GM19372 (cell line): ENCODE data around the gene NME7.
A peak's percentile ranks its signal among the peaks of the same experiment; 100 is the strongest.
"Not testable (repeated sequence)": the region's sequence is repeated elsewhere in the genome, so short reads cannot be mapped to it uniquely, and the experiment has no call there.

ENCODE experiments used
- ATAC-seq: cut with Tn5 transposase; IDR thresholded peaks from one replicate; pipeline ENCODE4 v1.9.1; 2021; ENCODE audit warnings: mild to moderate bottlenecking, low read depth, moderate library complexity; ENCODE audit not compliant: unreplicated experiment

The NME7 gene

DNA sequence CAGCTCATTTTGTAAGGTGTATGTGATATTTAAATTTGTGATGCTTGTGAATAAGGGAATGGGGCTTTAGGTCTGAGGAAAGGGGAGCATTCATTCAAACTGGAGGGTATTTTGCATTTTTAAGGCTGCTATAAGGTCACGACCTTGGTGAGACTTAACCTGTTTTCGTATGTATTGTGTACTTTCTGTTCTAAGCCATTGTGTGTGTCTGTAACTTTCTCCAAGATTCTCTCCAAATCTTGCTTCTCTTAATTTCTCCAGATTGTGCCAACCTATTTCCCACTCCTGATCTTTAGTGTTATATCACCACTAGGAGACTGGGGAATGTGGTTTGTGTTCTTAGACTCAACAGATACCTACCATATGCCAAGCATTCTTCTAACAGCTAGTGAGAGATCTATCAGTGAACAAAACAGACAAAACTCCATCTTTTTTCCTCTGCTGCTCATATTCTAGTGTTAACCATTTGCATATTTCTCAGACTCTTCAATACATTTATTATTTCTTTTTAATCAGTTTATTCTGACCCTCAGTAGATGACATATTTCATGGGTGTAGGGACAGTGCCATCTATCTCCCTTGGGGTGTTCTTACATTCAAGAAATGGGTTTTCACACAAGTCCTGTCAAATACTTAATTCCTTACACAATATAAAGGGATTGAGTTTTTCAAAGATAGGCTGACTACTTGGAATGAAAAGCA is 233.6 kb downstream of the NME7 start:
- no peak for ATAC-seq

DNA sequence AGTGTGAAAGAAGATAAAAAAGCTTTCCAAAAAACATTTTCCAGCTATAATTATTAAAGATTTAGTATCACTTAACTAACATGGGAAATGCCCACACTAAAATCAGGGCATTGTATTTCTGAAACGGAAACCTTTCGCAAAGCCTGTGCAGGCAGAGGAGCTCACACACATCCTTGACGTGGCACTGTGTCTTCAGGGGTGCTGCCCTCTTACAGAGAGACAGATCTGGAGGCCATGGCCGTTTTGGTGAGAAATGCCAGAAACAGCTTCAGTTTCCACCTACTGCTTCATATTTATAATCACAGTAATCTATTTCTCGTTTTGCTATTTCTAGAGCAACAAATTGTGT is 234.4 kb downstream of the NME7 start:
- no peak for ATAC-seq

DNA sequence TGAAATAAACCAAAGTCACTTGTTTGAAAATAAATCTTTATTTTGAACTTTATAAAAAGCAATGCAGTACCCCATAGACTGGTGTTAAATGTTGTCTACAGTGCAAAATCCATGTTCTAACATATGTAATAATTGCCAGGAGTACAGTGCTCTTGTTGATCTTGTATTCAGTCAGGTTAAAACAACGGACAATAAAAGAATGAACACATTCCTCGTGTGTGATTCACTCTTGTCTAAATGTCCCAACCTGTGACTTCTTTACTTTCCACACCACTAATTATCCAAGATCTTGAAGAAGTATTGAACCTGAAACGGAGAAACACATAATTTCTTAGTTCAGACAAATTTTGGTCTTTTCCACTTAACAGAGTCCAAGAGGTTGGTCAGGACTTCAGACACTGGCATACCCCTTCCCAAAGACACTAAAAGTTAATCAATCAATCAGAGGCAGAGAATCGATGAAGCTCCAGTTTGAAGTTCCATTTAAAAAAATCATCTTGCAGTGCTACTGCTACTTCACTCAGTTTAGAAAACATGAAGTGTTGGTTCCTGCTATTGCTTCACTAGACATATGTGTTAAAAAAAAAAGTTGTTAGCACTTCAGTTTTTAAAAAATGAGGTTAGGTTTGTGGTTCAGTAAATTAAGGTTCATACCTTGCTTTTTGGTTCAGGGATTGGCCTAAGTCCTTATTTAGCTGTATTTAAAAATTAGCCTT is 234.9 kb downstream of the NME7 start:
- no peak for ATAC-seq

DNA sequence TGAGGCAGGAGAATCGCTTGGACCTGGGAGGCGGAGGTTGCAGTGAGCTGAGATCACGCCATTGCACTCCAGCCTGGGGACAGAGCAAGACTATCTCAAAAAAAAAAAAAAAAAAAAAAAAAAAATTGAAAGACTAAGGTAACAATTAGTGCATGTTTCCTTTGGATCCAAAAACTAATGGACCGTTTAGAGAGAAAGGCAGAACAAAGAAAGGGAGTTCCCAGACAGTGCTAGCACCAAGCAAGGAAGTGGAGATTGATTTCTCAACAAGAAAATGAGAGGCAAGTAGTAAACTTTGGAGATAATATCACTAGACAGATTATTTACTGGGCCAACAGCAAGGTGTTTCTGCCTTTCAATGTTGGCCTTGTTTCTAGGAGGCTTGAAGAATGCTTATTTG is 236.9 kb downstream of the NME7 start:
- no peak for ATAC-seq

DNA sequence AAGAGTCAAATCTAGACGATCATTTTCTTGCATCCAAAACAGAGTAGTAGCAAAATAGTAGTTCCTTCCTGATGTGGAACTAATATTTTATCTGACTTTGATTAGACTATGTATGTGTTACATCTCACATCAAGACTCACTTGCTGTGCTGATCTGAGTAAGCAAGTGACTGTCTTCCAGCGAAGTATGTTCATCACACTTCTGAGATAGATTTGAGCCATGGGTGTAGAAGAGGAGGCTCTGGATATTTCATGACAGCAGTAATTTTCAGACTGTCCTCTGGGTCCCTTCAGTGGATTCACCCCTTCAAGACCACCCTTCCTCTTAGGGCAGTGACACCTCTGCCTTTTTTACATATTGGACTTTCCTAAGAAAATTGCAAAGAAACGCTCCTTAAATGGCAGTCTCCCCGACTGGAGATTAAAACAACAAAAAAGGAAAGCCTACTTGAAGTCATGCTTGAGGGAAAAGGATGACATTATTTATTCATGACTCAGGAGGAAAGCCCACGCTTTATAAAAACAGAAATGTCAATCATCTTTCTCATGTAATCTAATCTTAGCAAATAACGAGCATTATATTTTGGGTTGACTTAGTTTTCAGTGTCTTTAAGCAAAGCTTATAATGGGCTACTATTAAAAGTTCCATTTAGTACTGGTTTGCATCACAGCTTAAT is 238.3 kb downstream of the NME7 start:
- no peak for ATAC-seq

DNA sequence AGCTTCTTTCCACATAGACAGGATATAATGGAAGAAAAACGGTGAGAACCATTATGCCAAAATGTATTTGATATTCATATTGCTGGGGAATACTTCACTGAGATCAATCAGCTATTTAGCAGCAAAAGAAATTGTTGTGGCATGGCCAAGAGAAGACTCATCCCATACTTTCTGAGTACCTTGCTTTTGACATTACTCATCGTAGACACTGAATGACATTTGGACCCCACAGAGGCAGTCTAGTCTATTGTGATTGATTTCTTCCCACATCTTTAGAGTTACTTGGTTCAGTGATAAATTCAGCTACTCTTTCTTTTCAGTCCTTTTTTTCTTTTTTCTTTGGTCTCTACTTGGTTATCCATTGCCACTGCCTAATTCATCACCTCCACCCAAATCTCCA is 239.0 kb downstream of the NME7 start:
- ATAC-seq = no peak

DNA sequence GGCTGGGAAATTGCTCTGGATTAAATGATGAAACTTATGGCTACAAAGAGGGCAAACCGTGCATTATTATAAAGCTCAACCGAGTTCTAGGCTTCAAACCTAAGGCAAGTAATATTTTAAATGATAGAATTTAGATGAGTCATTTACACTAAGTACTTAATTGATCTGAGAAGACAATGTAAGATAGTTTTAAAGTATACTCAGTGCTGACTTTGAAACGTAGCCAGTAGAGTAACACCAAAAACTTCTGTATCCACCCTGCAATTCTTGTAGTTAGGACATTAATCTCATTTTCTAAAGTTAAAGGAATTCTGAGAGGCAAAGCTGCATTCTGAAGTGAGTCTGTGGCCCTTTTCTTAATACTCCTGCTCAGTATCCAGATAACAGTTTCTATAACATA is 240.3 kb downstream of the NME7 start:
- no peak for ATAC-seq

DNA sequence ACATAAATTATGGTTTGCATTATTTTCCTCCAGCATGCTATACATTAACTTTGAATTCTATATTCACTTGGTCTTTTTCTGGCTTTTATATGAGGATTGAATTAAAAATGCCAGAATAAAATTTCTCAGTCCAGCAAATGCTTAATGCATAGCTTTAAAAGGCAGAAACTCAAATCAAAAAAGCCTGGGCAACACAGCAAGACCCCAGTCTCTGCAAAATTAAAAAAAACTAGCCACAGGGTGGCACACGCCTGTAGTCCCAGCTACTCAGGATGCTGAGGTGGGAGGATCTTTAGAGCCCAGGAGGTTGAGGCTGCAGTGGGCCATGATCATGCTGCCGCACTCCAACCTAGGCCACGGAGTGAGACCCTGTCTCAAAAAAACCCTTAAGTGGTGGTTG is 241.3 kb downstream of the NME7 start:
- ATAC-seq = no peak

DNA sequence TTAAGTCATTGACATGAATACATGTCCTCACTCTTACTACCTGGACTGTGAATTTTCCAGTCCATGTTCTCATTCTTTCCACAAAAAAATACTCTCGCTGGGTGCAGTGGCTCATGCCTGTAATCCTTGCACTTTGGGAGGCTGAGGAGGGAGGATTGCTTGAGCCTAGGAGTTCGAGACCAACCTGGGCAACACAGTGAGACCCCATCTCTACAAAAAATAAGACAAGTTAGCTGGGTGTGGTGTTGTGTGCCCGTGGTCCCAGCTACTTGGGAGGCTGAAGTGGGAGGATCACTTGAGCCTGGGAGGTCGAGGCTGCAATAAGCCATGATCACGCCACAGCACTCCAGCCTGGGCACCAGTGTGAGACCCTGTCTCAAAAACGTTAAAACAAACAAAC is 242.0 kb downstream of the NME7 start:
- not testable (repeated sequence) for ATAC-seq

DNA sequence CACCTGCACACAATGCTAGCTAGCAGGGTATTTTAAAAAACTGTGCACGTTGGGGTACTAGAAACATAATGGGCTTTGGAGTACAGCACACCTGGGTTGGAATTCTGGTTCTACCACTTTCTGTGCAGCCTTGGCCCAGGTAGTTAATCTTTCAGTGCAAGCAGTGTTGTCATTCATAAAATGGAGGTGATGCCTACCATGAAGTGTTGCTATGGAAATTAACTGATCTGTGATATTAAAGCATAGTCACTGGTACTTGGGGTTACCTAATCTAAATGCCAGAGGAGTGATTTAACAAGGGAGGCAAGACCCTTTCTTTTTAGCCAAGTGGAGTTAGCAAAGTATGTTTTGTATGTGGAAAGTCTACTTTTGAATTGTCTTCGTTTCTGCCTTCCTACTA is 243.1 kb downstream of the NME7 start:
- no peak for ATAC-seq

DNA sequence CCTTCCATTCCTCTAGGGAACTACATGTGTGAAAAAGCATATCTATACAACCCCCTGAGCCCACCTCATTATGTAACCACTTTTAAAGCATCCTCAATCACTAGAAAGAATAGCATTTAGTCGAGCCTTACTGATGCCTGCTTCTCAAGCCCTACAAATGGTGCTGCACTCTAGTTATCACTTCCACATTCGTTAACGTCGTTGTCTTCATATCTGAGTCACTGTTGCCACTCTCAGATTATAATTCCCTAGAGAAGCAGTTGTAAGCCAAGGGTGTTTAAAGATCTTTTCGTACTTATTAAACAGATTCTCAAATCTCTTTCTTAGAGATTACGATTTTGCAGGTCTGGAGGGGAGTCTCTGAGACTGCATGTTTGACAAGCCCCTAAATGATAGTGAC is 244.6 kb downstream of the NME7 start:
- ATAC-seq = no peak

DNA sequence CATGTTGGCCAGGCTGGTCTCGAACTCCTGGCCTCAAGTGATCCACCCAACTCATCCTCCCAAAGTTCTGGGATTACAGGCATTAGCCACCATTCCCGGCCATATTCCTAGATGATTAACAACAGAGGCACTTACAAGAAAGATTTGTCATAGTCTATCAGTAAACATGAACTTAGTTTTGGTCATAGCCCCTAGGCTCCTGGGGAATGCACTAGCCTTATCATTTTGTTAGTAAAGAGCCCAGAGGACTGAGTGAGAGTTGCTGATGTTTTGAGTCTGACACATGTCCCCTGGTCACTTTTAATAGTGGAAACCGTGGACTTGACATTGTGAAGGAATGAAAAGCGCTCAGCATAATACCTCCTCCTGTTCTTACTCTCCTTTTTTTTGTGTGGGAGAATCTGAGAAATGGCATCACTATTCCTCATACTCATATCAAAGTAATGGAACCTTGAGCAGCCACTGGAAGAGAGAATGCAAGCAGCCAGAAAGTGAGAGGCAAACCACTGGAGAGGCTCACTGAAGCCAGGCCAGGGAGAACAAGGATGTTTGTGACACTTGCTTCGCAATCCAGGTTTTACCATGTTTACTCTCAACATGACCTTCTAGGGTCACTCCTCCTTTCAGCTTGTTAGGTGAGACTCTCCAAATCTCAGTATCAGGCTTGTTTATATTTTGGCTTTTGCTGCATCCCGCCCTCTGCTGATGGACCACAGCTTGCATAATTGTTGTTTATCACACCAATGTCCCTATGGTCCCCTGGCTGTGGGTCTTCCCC is 246.3 kb downstream of the NME7 start:
- ATAC-seq = no peak

DNA sequence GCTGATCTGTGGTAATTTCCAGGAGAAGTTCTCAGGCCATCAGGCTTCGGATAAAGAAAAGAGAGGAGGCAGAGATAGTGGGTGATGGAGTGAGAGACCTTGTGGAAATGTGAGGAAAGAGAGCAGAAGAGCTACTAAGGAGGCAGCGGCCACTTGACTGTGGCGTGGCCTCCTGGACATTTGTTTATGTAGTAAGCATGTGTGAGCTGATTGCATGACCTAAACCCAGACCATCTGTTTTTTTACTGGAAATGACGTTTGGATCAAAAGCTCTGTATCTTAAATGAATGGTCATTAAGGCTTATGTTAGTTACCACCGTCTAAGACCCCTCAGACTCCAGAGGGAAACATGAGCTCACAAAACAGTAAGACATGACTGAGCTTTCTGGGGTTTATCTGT is 247.5 kb downstream of the NME7 start:
- ATAC-seq = no peak

DNA sequence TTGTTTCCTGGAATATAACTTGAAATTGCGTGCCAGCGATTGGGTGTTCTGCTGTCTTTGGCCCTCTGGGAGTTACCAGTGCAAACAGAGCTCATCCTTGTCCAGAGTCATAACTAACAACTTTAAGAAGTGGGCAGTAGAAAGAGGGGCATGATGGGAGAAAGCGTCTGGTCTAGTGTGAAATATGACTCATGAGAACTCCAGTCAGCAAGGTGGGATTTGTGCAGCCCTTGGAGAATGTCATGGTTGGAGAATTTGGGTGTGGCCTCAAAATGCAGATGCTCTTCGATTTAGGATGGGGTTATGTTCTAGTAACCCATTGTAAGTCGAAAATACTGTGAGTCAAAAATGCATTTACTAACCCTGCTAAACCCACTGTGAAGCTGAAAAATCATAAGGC is 248.2 kb downstream of the NME7 start:
- ATAC-seq = no peak

DNA sequence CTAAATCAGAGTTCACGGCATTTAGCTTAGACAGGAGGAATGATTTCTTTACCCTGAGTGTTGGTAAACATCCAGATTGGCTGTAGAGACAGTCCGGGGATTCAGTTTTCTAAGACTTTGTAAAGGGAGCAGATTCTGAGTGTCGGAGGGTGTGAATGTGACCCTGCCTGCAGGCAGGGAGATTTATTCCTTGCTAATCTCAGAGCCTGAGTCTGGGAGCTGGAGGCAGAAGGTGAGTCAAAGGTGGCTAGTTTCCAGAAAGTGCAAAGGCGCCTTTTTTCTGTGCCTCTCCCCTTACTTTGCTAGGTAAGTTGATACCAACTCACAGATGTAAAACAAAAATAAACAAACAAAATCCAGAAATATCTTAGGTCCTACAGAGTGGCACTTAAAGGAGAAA is 249.4 kb downstream of the NME7 start:
- no peak for ATAC-seq

DNA sequence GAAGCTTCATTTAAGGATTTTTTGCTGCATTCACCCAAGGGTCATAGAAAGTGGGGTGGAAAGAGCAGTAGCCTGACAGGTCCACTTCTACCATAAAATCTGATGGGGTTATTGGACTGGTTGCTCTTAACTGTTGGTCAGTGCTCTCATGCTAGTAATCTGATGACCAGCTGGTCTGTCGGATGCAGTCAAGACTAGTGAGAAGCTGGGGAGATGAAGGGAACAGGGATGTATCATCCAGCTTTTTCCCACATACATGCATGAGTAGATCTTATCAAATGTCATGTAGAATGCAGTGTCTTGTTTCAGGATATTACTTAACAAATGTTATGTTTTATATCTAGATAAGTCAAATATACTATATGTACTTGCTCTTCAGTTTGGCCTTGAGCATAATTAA is 250.0 kb downstream of the NME7 start:
- no peak for ATAC-seq

DNA sequence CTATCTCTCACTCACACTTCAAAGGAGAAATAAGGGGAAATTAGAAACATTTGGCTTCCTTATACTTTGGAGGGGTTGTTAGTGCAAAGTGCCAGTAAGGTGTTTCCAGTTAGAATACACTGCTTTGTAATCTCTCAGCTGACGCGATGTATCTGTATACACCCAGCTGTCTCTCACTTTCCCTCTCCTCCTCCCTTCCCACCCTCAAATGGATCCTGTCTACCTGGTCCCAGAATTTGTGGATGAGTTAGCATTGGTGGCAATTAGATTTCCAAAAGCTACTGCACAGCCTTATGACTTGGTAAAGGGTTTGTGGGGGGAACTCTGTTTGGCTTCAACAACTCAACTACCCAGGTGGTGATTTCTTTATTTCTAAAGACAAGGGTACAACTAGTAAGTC is 250.6 kb downstream of the NME7 start:
- no peak for ATAC-seq

DNA sequence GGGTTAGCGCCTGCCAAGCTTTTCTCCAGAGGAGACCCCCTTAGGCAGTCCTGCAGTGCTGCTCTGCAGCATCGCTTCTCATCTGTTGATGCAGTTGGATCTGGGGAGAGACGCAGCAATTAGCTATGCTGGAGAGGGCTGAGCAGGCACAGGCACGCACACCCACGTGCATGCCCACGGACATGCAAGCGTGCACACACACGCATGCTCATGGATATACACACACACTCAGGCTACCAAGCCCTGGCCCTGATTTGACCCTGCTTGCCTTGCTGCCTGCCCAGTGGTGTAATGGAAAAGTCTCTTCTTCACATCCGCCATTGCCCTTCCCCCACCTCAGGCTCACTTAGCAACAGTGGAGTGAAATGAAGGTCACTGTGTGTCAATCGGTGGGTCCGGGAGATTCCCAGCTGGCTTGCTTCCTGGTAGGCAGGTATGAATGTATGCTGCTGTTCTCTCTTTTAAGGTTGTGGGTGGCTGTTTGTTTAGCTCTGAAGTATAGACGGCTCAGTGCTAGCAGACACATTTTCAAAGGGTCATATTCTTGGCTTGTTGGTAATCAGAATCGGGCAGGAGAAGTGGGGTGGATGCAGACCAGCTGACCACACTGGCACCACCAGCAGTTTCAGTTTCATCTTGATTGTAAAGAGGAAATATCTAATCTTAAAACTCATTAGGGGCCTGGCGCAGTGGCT is 251.6 kb downstream of the NME7 start:
- peak; percentile 66 for ATAC-seq

DNA sequence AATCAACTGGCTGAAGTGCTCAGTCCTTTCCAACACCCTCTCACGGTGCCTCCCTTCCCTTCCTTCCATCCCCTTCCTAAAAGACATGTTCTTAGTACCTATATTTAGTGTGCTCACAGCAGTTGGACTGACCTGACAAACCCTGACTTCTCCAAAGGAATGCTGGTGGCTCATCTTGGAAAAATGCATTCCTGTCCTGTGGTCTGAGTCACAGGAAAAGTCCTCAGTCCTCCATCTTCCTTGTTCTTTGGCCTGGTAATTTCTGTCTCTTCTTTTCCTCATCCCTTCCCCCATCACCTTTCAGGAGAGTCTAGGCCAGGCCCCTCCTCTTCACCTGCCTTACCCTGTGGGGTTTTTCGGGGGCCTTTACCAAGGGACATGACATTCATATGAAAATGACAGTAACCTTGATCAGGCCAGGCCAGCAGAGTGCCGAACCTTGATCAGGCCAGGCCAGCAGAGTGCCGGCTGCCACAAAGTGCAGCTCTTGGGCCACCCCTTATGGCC is 253.9 kb downstream of the NME7 start:
- ATAC-seq = no peak

DNA sequence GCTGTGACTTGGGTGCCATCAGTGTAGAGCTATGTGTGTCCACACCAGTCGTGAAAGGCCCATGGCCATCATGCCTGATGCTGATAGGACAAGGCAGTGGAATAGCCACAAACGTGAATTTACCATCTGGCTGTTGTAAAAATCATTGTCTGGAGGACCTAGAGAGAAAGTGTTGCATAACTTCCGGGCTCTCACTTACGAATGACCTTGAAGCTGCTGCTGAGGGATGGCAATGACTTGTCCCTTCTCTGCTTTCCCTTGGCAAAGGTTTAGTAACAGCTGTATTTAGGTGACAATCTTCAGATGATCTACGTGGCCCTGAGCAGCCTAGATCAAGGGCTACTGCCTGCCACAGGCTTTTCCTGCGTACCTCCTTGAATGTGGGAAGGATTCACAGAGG is 255.4 kb downstream of the NME7 start:
- no peak for ATAC-seq
